Superior temporal gyrus (tissue), 1 donor: ENCODE measurements around the gene PWWP2A.

ENCODE experiments used
- DNase-seq: peaks from one replicate; pipeline ENCODE4 v3.0.0-alpha.2; 2016; ENCODE audit errors: extremely low spot score

Gene PWWP2A

GRCh38 chr5:160133071-160133917 is 14.0 kb upstream of the PWWP2A start:
- DNase-seq: no peak

DNA sequence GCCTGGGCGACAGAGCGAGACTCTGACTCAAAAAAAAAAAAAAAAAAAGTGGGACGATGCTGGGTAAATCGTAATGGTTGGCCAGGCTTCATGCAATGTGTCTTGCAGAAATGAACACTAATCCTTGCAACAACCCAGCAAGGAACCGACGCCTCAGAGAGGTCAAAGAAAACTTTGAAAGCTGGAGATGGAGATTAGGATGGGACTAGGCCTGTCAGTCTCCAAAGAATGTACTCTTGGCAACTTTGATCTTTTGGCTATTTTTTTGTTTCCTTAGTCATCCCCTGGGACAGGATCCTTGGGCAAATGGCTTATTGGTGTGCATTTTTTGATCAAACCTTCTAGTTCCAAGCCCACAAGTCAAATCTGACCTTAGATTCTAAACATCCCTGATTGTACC is 10.6 kb upstream of the PWWP2A start:
- no peak for DNase-seq

DNA sequence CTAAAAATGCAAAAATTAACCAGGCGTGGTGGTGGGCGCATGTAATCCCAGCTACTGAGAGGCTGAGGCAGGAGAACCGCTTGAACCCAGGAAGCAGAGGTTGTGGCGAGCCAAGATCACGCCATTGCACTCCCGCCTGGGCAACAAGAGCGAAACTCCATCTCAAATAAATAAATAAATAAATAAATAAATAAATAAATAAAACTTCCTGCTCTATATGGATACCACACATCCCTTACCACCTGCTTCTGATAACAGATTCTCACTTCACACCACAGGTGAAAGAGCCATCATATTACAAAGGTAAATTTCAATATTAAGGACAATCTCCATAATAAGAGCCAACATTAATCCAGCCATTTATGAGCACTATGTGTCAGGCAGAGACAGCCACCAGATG is 9.4 kb upstream of the PWWP2A start:
- no peak for DNase-seq

DNA sequence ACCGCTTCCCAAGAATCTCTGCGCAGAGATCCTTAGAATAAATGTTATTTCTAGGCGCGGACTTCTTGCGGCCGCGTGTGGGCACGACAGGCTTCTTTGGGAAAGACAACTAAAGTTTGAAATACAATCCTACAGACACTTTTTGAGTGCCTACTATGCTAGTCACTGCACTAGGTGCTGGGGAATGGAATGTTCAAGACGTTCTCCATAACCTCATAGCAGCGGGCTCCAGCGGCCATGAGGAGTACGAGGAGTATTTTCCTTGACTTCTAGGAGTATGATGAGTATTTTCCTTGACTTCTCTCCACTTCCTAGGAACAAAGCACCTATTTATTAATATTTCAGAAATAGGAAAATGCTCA is 636 bp upstream of the PWWP2A start:
- no peak for DNase-seq

- peak; percentile 35 for DNase-seq
Measured at GRCh38 chr5:160118349-160119141, 705 bp downstream of the PWWP2A start.

GRCh38 chr5:160116991-160117390 is 2.3 kb downstream of the PWWP2A start:
- DNase-seq: no peak

GRCh38 chr5:160108124-160108523 is 11.1 kb downstream of the PWWP2A start:
- DNase-seq: peak; percentile 60

DNA sequence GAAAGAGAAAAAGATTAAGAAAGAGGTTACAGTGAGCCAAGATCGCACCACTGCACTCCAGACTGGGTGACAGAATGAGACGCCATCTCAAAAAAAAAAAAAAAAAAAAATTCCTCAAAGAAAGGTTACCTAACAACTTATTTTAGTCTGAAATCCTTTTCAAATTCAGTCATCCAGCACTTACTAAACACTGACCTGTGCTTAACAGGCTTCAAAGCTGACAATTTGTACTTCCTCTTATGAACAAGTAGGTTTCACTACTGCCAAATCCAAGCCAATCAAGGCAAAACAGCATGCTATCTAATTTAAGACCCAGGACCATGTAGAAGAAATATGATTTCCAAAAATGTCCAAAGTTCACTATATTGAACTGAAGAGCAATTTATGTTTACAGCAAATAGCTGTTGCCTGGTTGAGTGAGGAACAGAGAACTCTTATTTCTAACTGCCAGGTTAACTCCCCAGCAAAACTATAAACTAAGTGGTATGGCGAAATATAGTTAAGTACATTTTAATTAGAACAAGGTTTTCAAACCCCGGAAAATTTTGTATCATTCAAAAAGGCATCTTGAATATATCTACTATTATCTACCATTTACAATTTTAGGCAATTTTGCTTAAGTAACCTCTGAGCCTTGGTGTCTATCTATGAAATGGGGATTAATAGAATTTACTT is 13.4 kb downstream of the PWWP2A start:
- no peak for DNase-seq

DNA sequence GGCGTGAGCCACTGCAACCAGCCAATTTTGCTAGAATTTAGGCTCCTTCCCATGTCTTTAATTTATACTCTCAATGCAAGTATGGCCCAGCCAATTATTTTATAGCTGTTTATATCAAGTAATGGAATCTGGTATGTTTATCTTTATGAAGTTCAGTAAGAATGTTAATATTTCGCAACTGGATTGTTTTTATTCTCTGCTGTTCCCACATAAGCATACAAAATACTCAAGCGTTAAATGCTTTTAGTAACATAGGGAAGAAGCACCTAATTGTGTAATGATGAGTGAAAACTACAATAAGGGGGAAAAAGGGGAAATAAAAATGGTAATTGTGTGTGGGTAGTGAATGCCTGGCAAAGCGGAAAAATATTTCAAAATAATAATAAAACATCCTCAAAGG is 21.3 kb downstream of the PWWP2A start:
- no peak for DNase-seq

- no peak for DNase-seq
Measured at GRCh38 chr5:160096178-160096577, 23.1 kb downstream of the PWWP2A start.

GRCh38 chr5:160092960-160093707 is 26.1 kb downstream of the PWWP2A start:
- DNase-seq: no peak

DNA sequence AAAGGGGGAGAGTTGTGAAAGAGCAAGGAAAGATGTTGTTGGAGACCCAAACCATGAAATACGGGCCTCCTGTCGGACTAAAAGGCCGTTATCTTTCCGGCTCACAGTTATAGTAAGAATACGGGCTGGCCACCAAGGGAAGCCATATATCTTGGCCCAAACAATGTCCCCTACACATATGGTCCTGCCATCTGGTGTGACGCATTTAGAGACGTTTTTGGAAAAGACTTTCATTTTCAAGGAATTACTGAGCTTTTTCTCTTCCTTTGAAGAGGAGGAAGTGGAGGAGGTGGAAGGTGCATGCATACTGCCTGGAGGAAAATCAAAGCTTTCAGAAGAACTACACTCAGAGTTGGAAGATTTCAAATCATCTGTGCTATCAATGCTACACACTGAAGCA is 26.7 kb downstream of the PWWP2A start:
- DNase-seq: peak; percentile 60

GRCh38 chr5:160090059-160090458 is 29.2 kb downstream of the PWWP2A start:
- DNase-seq: no peak

DNA sequence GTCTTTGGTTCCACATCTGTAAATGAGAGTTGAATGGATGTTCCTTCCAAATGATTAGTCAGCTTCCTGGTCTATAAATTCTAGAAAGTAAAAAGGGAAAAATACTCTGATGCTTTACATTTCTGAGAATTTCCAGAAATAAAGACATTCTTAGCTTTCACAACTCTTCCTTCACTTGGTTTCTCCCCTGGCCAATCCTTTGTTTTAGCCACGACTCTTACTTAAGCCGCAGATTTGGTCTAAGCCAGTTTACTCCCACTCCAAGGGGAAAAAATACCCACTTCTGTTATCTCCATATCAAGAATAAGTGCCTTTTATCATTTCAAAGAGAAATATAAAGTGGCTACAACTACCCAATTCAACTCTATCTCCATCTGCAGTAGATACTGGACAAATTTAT is 29.7 kb downstream of the PWWP2A start:
- DNase-seq: no peak

DNA sequence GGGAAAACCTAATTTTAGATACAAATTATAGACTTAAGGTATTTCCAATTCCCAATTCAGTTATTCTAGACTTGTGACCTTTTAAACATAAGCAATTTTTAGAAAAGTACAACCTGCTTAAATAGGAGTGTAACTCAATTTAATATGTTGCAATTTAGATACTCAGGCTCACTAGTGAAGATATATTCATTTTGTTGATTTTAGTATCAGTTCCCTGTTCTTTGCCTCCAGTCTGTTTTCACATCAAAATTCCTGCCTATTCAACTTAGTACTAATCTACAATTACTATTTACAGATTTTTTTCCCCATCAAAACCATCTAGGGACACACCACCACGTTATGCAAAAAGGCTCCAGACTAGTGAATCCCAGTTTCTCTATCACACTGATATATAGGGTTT is 30.4 kb downstream of the PWWP2A start:
- no peak for DNase-seq

DNA sequence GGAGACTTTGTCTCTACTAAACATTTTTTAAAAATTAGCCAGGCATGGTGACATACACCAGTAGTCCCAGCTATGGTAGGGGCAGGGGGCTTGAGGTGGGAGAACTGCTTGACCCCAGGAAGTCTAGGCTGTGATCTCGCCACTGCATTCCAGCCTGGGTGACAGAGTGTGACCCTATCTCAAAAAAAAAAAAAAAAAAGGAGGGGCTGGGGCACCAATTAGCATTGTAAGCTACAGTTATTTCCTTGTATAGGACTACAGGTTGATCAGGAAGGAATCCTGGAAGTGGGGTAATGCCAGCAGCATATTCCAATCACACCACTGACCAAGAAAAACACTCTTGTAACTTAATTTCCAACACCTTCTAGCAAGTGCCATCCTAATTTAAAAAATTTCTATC is 32.1 kb downstream of the PWWP2A start:
- DNase-seq: no peak

- DNase-seq: no peak
Measured at GRCh38 chr5:160084144-160084543, 35.1 kb downstream of the PWWP2A start.

DNA sequence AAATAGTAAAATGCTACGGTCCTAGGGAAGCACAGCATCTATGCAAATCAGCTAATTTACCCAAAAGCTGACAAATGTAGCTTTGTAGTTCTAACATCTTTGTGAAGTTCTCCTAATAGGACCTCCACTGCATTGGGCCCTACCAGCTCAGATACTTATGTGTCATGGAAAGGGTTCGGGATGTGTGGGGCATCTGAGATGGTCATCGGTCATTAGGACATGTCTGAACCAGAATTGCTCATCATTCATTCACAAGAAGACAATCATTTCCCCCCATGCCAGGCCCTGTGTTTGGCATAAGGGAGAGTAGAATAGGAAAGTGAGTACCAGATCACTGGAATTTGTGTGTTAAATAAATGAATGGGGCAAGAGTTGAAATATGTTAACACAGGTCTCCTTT is 35.7 kb downstream of the PWWP2A start:
- no peak for DNase-seq

- DNase-seq: no peak
Measured at GRCh38 chr5:160082614-160083500, 36.4 kb downstream of the PWWP2A start.

GRCh38 chr5:160081495-160081894 is 37.8 kb downstream of the PWWP2A start:
- DNase-seq: no peak

DNA sequence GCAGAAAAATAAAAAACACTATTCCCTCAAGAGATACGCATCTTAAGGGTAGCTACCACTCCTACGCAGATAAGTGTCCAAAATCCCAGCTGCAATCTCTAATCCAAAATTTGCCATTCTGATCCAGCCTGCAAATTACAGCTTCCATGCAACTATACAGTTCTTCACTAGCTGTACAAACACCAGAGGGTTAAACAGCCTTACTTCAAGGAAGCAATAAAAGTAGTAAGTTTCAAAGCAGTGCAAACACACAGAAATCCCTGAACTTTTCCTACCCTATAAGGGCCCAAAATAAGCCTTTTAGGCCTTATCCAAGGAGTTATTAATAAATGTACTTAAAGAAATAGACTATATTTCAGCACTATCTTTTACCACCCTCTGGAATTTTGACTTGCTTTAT is 39.5 kb downstream of the PWWP2A start:
- DNase-seq: no peak
